Measurements from ENCODE around the gene KCNT2. TPM values are rescaled to one million over a fixed set of nuclear protein-coding genes. Genes with fewer than 3 reads are reported as not detected.

Gene KCNT2
- total and polyA plus RNA-seq, 4 donors: 1.7 to 11.2 (median 6.8) TPM

GRCh38 chr1:196180847-196181593, 427.2 kb downstream of the KCNT2 start:
- H3K27ac ChIP-seq (ENCODE audit: low read depth in 1 of 2, low read length in 2 of 2): no peak overlapping the region
- H3K9ac ChIP-seq (ENCODE audit: low read depth in 1 of 2, low read length in 2 of 2): no peak overlapping the region
- no peak for DNase-seq (ENCODE audit: low spot score)
- TF ChIP-seq HNF4A (conservative IDR thresholded peaks at IDR 0.05): no peak
- no peak for TF ChIP-seq ATF3 (IDR thresholded peaks at IDR 0.05)
- TF ChIP-seq SP1 (IDR thresholded peaks at IDR 0.05): no peak
- no peak for TF ChIP-seq RAD21 (IDR thresholded peaks at IDR 0.05)
- no peak for TF ChIP-seq NR2F2 (IDR thresholded peaks at IDR 0.05)
- no peak for TF ChIP-seq FOXA1 (IDR thresholded peaks at IDR 0.05)
- TF ChIP-seq CTCF (IDR thresholded peaks at IDR 0.05; ENCODE audit: low read depth, low read length, missing input control): no peak
- TF ChIP-seq REST (IDR thresholded peaks at IDR 0.05): no peak
- TF ChIP-seq TAF1 (conservative IDR thresholded peaks at IDR 0.05): no peak
- TF ChIP-seq HNF4G (IDR thresholded peaks at IDR 0.05): no peak
- TF ChIP-seq FOXA2 (IDR thresholded peaks at IDR 0.05): no peak
- no peak for TF ChIP-seq MAX (IDR thresholded peaks at IDR 0.05)
- H3K4me1 ChIP-seq (ENCODE audit: control insufficient read depth in 4 of 4, insufficient read depth in 4 of 4, low read length in 3 of 4): no peaks in the 10 kb centered on the region
- WGBS: 38% methylated on average over 1 of the region's 1 CpG
- H3K36me3 ChIP-seq (ENCODE audit: control insufficient read depth in 4 of 4, insufficient read depth in 3 of 4, low read depth in 1 of 4, low read length in 3 of 4): no peaks in the 10 kb centered on the region
- H3K27me3 ChIP-seq (ENCODE audit: control insufficient read depth in 4 of 4, insufficient read depth in 4 of 4, low read length in 3 of 4): no peaks in the 10 kb centered on the region
- H3K9me3 ChIP-seq (ENCODE audit: control insufficient read depth in 4 of 4, low read length in 3 of 4): no peaks in the 10 kb centered on the region
- no peak overlapping the region for H3K4me3 ChIP-seq (ENCODE audit: low read depth in 1 of 3, low read length in 3 of 3)

- Histone ChIP-seq H3K27me3 (ENCODE audit: control insufficient read depth in 4 of 4, insufficient read depth in 4 of 4, low read length in 3 of 4) (no peaks in the 10 kb centered on the region), H3K27ac (ENCODE audit: low read depth in 1 of 2, low read length in 2 of 2) (no peak overlapping the region), H3K4me3 (ENCODE audit: low read depth in 1 of 3, low read length in 3 of 3) (no peak overlapping the region), H3K4me1 (ENCODE audit: control insufficient read depth in 4 of 4, insufficient read depth in 4 of 4, low read length in 3 of 4) (no peaks in the 10 kb centered on the region), H3K9me3 (ENCODE audit: control insufficient read depth in 4 of 4, low read length in 3 of 4) (no peaks in the 10 kb centered on the region), H3K9ac (ENCODE audit: low read depth in 1 of 2, low read length in 2 of 2) (no peak overlapping the region), H3K36me3 (ENCODE audit: control insufficient read depth in 4 of 4, insufficient read depth in 3 of 4, low read depth in 1 of 4, low read length in 3 of 4) (no peaks in the 10 kb centered on the region)
- no peak for TF ChIP-seq RXRA (IDR thresholded peaks at IDR 0.05)
- no peak for TF ChIP-seq HNF4G (IDR thresholded peaks at IDR 0.05)
- no peak for TF ChIP-seq GABPA (IDR thresholded peaks at IDR 0.05 in 1 of 2, conservative IDR thresholded peaks at IDR 0.05 in 1 of 2)
- no peak for TF ChIP-seq FOXA1 (IDR thresholded peaks at IDR 0.05)
- no peak for TF ChIP-seq YY1 (IDR thresholded peaks at IDR 0.05)
- TF ChIP-seq NR2F2 (IDR thresholded peaks at IDR 0.05): no peak
- TF ChIP-seq EGR1 (IDR thresholded peaks at IDR 0.05; ENCODE audit: low read depth in 2 of 2): no peak
- TF ChIP-seq ATF3 (IDR thresholded peaks at IDR 0.05): no peak
- TF ChIP-seq MAX (IDR thresholded peaks at IDR 0.05): no peak
- no peak for TF ChIP-seq ZBTB33 (IDR thresholded peaks at IDR 0.05)
- no peak for TF ChIP-seq CTCF (IDR thresholded peaks at IDR 0.05; ENCODE audit: low read depth, low read length, missing input control)
- no peak for TF ChIP-seq HNF4A (conservative IDR thresholded peaks at IDR 0.05)
- 74% methylated on average over 3 of the region's 3 CpGs for WGBS
- DNase-seq (ENCODE audit: low spot score): no peak
These were observed 430.1 kb downstream of the KCNT2 start for GRCh38 chr1:196178083-196178635.

All from liver (tissue), 9 donors.